Suppressor macrophage treated with lipopolysaccharide for 4 hours (primary cell): ENCODE measurements around the gene PKP2.

Experiments used
- DNase-seq: peaks from one replicate; pipeline ENCODE4 v3.0.0-alpha.2; 2020

The PKP2 gene

GRCh38 chr12:32743264-32743663 is 153.3 kb downstream of the PKP2 start:
- no peak for DNase-seq

DNA sequence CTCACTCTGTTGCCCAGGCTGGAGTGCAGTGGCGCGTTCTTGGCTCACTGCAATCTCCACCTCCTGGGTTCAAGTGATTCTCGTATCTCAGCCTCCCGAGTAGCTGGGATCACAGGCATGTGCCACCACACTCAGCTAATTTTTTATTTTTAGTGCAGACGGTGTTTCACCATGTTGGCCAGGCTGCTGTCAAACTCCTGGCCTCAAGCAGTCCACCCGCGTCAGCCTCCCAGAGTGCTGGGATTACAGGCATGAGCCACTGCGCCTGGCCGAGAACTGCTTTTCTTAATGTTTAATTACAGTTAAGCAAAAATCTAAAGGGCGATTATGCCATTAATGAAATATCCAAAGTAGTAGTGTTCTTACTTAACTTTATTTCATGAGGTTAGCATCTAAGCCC is 154.4 kb downstream of the PKP2 start:
- DNase-seq: no peak
